H1 (cell line): ENCODE results near the gene SAXO1. TPM values are rescaled to one million over a fixed set of nuclear protein-coding genes. Genes with fewer than 3 reads are reported as not detected.

Source experiments
- CTCF ChIA-PET: fragments of 300-600 bp; sonication (Branson Sonifier 250); formaldehyde crosslinking; loops from one replicate; lab custom pipeline; 2021; ENCODE audit not compliant: partially characterized antibody; lab: Charles Lee
- POLR2A ChIA-PET: fragments of 300-600 bp; sonication (Branson Sonifier 250); formaldehyde crosslinking; loops from one replicate; lab custom pipeline; 2021; ENCODE audit warnings: inconsistent platforms; ENCODE audit not compliant: partially characterized antibody; lab: Charles Lee
- DNase-seq, 2 experiments: peaks; one replicate each; pipeline versions ENCODE4 v3.0.0 to v3.0.0-alpha.2; 2010 to 2022; ENCODE audit warnings: low spot score in 2 of 2, low read depth in 1 of 2, mixed read lengths in 1 of 2
- FAIRE-seq: peaks from 2 replicates; lab custom pipeline; 2011; peaks lifted over from hg19 to GRCh38; lab: Jason Lieb, UNC
- H2AFZ ChIP-seq: 2 replicates; pipeline ENCODE4 v1.8.1; 2012; ENCODE audit warnings: low read length, inconsistent platforms
- H2AK5ac ChIP-seq: 2 replicates; pipeline ENCODE4 v1.6.1; 2013; ENCODE audit warnings: low read depth, low read length
- H2BK120ac ChIP-seq: replicated peaks from 2 replicates; pipeline ENCODE3; 2013; ENCODE audit warnings: low read depth, low read length, inconsistent platforms
- H2BK12ac ChIP-seq: 2 replicates; pipeline ENCODE4 v1.6.1; 2013; ENCODE audit warnings: low read depth, low read length
- H2BK15ac ChIP-seq: 2 replicates; pipeline ENCODE4 v1.6.1; 2013; ENCODE audit warnings: low read length
- H2BK20ac ChIP-seq: 2 replicates; pipeline ENCODE4 v1.6.1; 2013; ENCODE audit warnings: low read length
- H2BK5ac ChIP-seq: 2 replicates; pipeline ENCODE4 v1.6.1; 2013; ENCODE audit warnings: low read depth, low read length
- H3K14ac ChIP-seq: 2 replicates; pipeline ENCODE4 v1.6.1; 2013; ENCODE audit warnings: inconsistent platforms; ENCODE audit not compliant: insufficient read length
- H3K18ac ChIP-seq: 2 replicates; pipeline ENCODE4 v1.6.1; 2013; ENCODE audit warnings: low read length; ENCODE audit errors: extremely low read depth
- H3K23ac ChIP-seq: 2 replicates; pipeline ENCODE4 v1.6.1; 2013; ENCODE audit warnings: inconsistent platforms; ENCODE audit not compliant: insufficient read length
- H3K23me2 ChIP-seq: 2 replicates; pipeline ENCODE4 v1.6.1; 2013; ENCODE audit warnings: low read depth, low read length
- H3K27ac ChIP-seq: 2 replicates; pipeline ENCODE4 v1.6.1; 2011; ENCODE audit warnings: low read depth, low read length, inconsistent platforms
- H3K27me3 ChIP-seq, 4 experiments: replicated peaks in 1 of 4; 1 replicate in 1 of 4; 2 replicates in 3 of 4; pipeline versions ENCODE4 v1.6.1 to v1.8.1; 2011 to 2013; ENCODE audit warnings: low read length in 3 of 4, mild to moderate bottlenecking in 3 of 4, inconsistent platforms in 2 of 4, mixed read lengths in 2 of 4, moderate library complexity in 1 of 4; ENCODE audit not compliant: control insufficient read depth in 3 of 4, insufficient read depth in 3 of 4; ENCODE audit errors: extremely low read depth in 1 of 4
- H3K36me3 ChIP-seq, 4 experiments: 2 replicates each; pipeline versions ENCODE4 v1.6.1 to v1.8.1; 2011 to 2013; ENCODE audit warnings: mild to moderate bottlenecking in 4 of 4, low read length in 3 of 4, moderate library complexity in 2 of 4, control low read depth in 1 of 4, inconsistent platforms in 1 of 4; ENCODE audit not compliant: insufficient read depth in 4 of 4, control insufficient read depth in 2 of 4
- H3K4ac ChIP-seq: replicated peaks from 2 replicates; pipeline ENCODE3; 2013; ENCODE audit warnings: low read length, low read depth, mixed read lengths, inconsistent platforms; ENCODE audit not compliant: insufficient read length
- H3K4me1 ChIP-seq, 4 experiments: replicated peaks in 1 of 4; 1 replicate in 1 of 4; 2 replicates in 3 of 4; pipeline versions ENCODE4 v1.6.1 to v1.8.1; 2011 to 2013; ENCODE audit warnings: low read length in 3 of 4, inconsistent platforms in 2 of 4, mixed read lengths in 1 of 4; ENCODE audit not compliant: insufficient read depth in 4 of 4, control insufficient read depth in 3 of 4
- H3K4me2 ChIP-seq, 2 experiments: 2 replicates each; pipeline versions ENCODE4 v1.6.1 to v1.8.1; 2011 to 2013; ENCODE audit warnings: low read depth in 2 of 2, low read length in 2 of 2, control low read depth in 1 of 2, inconsistent platforms in 1 of 2, mild to moderate bottlenecking in 1 of 2; ENCODE audit not compliant: insufficient read depth in 1 of 2
- H3K4me3 ChIP-seq, 4 experiments: fragments of 200-600, 300-600 bp in 1 of 4; sonication (generic), shearing (Covaris generic), sonication (Bioruptor Twin) in 1 of 4; 2 replicates each; pipeline versions ENCODE4 v1.5.1 to v1.8.1; 2011 to 2016; ENCODE audit warnings: low read length in 4 of 4, low read depth in 3 of 4, control low read depth in 2 of 4, inconsistent platforms in 2 of 4, mild to moderate bottlenecking in 2 of 4, mixed read lengths in 1 of 4, moderate library complexity in 1 of 4; ENCODE audit not compliant: insufficient read depth in 2 of 4; ENCODE audit errors: extremely low read depth in 1 of 4
- H3K56ac ChIP-seq: replicated peaks from 2 replicates; pipeline ENCODE3; 2013; ENCODE audit warnings: low read depth, mild to moderate bottlenecking, mixed read lengths, low read length, inconsistent platforms; ENCODE audit not compliant: insufficient read length
- H3K79me1 ChIP-seq: 2 replicates; pipeline ENCODE4 v1.6.1; 2013; ENCODE audit warnings: low read depth, low read length, control low read depth
- H3K79me2 ChIP-seq, 2 experiments: 2 replicates each; pipeline versions ENCODE4 v1.6.1 to v1.8.1; 2012 to 2013; ENCODE audit warnings: low read length in 2 of 2, mild to moderate bottlenecking in 2 of 2, inconsistent platforms in 1 of 2; ENCODE audit not compliant: insufficient read depth in 2 of 2, control insufficient read depth in 1 of 2
- H3K9ac ChIP-seq, 4 experiments: replicated peaks in 1 of 4; 1 replicate in 1 of 4; 2 replicates in 3 of 4; pipeline versions ENCODE4 v1.6.1 to v1.8.1; 2011 to 2013; ENCODE audit warnings: low read depth in 3 of 4, low read length in 3 of 4, control low read depth in 2 of 4, mild to moderate bottlenecking in 2 of 4, moderate library complexity in 2 of 4, inconsistent platforms in 1 of 4; ENCODE audit errors: extremely low read depth in 1 of 4
- H3K9me3 ChIP-seq, 2 experiments: 2 replicates each; pipeline versions ENCODE4 v1.6.1 to v1.8.1; 2012 to 2013; ENCODE audit warnings: mild to moderate bottlenecking in 2 of 2, moderate library complexity in 2 of 2, control low read depth in 1 of 2, inconsistent platforms in 1 of 2, low read depth in 1 of 2, low read length in 1 of 2, mixed read lengths in 1 of 2; ENCODE audit not compliant: insufficient read depth in 2 of 2
- H4K20me1 ChIP-seq, 2 experiments: replicated peaks in 1 of 2; 2 replicates each; pipeline versions ENCODE3 to v1.8.1; 2011 to 2013; ENCODE audit warnings: inconsistent platforms in 2 of 2, low read length in 2 of 2, mild to moderate bottlenecking in 1 of 2; ENCODE audit not compliant: insufficient read depth in 2 of 2, control insufficient read depth in 1 of 2
- H4K5ac ChIP-seq: 2 replicates; pipeline ENCODE4 v1.6.1; 2013; ENCODE audit warnings: low read length, low read depth, mixed read lengths, inconsistent platforms; ENCODE audit not compliant: insufficient read length
- H4K8ac ChIP-seq: 2 replicates; pipeline ENCODE4 v1.8.0; 2013; ENCODE audit warnings: mild to moderate bottlenecking, moderate library complexity, low read length, inconsistent platforms; ENCODE audit not compliant: insufficient read depth; ENCODE audit errors: extremely low read depth
- H4K91ac ChIP-seq: replicated peaks from 2 replicates; pipeline ENCODE3; 2013; ENCODE audit warnings: low read length, mixed read lengths, inconsistent platforms; ENCODE audit not compliant: insufficient read length
- HDAC2 ChIP-seq, 2 experiments: fragments of 300-600 bp in 1 of 2; sonication (generic) in 1 of 2; IDR thresholded peaks; 2 replicates each; pipeline ENCODE4 v1.6.1; 2011 to 2012; ENCODE audit warnings: low read depth in 2 of 2, low read length in 2 of 2, mild to moderate bottlenecking in 2 of 2, moderate library complexity in 2 of 2, borderline replicate concordance in 1 of 2, inconsistent platforms in 1 of 2
- HDAC6 ChIP-seq: IDR thresholded peaks from one replicate; pipeline ENCODE4 v1.7.1; 2012; ENCODE audit warnings: low read depth, mild to moderate bottlenecking, inconsistent platforms, low read length, moderate library complexity
- JUND ChIP-seq: IDR thresholded peaks from 2 replicates; pipeline ENCODE4 v1.6.1; 2011; ENCODE audit warnings: mild to moderate bottlenecking, improper control_type of control experiment, low read length
- KDM5A ChIP-seq: fragments of 200-600 bp; IDR thresholded peaks from 2 replicates; pipeline ENCODE4 v1.7.1; 2012; ENCODE audit warnings: mild to moderate bottlenecking, low read length, inconsistent platforms, mixed read lengths
- MAFK ChIP-seq: IDR thresholded peaks from 2 replicates; pipeline ENCODE4 v1.6.1; 2012; ENCODE audit warnings: low read depth, mild to moderate bottlenecking, improper control_type of control experiment, low read length
- PHF8 ChIP-seq: fragments of 200-600 bp; sonication (generic); conservative IDR thresholded peaks from 2 replicates; pipeline ENCODE4 v1.7.1; 2012; ENCODE audit warnings: low read depth, mild to moderate bottlenecking, inconsistent platforms, low read length, moderate library complexity
- RBBP5 ChIP-seq: IDR thresholded peaks from 2 replicates; pipeline ENCODE4 v1.7.1; 2012; ENCODE audit warnings: low read depth, mild to moderate bottlenecking, inconsistent platforms, low read length, moderate library complexity, borderline replicate concordance
- RNF2 ChIP-seq: fragments of 200-900, 300-1000 bp; sonication (generic); IDR thresholded peaks from 2 replicates; pipeline ENCODE4 v1.7.1; 2016; ENCODE audit warnings: borderline replicate concordance, low read depth, mild to moderate bottlenecking, antibody characterized with exemption, low read length; ENCODE audit not compliant: poor library complexity, severe bottlenecking; ENCODE audit errors: missing control alignments
- SAP30 ChIP-seq: fragments of 300-600 bp; sonication (generic); IDR thresholded peaks from 2 replicates; pipeline ENCODE4 v1.7.1; 2012; ENCODE audit warnings: low read length, moderate library complexity, mild to moderate bottlenecking, inconsistent platforms; ENCODE audit not compliant: insufficient read depth, insufficient replicate concordance
- SRF ChIP-seq: IDR thresholded peaks from 2 replicates; pipeline ENCODE4 v1.6.1; 2011; ENCODE audit warnings: mild to moderate bottlenecking, low read depth, low read length, moderate library complexity
- TEAD4 ChIP-seq: IDR thresholded peaks from 2 replicates; pipeline ENCODE4 v1.6.1; 2012; ENCODE audit warnings: low read depth, low read length, inconsistent platforms, mixed read lengths
- ZNF274 ChIP-seq: IDR thresholded peaks from 2 replicates; pipeline ENCODE4 v1.7.0; 2012; ENCODE audit warnings: low read length, borderline replicate concordance; ENCODE audit errors: extremely low read depth
- WGBS, 2 experiments: shearing (Covaris generic) in 1 of 2; methylation state at CpG; one replicate each; pipeline versions ENCODE4 v1.1.6 to v1.1.7; 2013 to 2015; ENCODE audit warnings: low lambda C conversion rate in 2 of 2, mixed read lengths in 2 of 2, inconsistent platforms in 1 of 2, low coverage in 1 of 2, missing lambda C conversion rate in 1 of 2; ENCODE audit not compliant: insufficient replicate concordance in 2 of 2, insufficient coverage in 1 of 2, insufficient read length in 1 of 2; ENCODE audit errors: extremely low coverage in 1 of 2, missing lambda C conversion rate in 1 of 2; 5-methylcytosine and 5-hydroxymethylcytosine counted together
- polyA plus RNA-seq, 7 experiments: library from polyadenylated mRNA; depleted of rRNA in 3 of 7; stranded (reverse) in 5 of 7; unstranded in 2 of 7; fragments of >200 nt in 5 of 7; fragments of 200-250 nt in 2 of 7; gene quantifications; 1 replicate in 5 of 7; 2 replicates in 1 of 7; 4 replicates in 1 of 7; pipeline versions ENCODE4 v1.2.1 to v1.2.3, GENCODE V29; 2011 to 2013; ENCODE audit warnings: missing spikeins in 2 of 7, mixed read lengths in 2 of 7
- total RNA-seq: library from RNA; stranded (reverse); fragmentation: NEBNext Ultra II Directional; extraction: Animal tissue kit (Norgen Biotek cat#: 25700); gene quantifications from 2 replicates; pipeline ENCODE4 v1.2.1, GENCODE V29; 2021

Gene SAXO1
- total and polyA plus RNA-seq, 2 of the 8 experiments (the other 6 are each of a cell fraction or from before 2014, with no cell fraction given) = 0.11 to 0.20 TPM

DNA sequence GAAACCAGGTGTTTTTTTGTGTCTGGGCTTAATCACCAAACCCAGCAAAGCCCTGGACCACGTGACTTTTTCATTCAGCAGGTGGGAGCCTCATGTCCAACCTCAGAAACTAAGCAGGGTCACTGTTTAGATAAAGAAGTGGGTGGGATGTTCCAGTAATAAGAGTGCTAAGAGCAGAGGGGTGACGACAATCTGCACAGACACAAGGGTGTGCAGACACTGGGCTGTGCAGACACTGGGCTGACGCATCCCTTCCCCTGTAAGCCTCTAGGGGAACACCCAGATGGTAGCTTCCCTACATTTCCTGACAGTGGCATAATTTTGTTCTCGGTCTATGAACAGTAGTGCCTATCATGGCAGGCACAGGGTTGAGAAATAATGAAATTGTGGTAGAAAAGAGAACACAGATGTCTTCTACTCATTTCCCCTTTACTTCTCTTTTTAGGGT is 85.1 kb downstream of the SAXO1 start:
- H3K4me2 ChIP-seq = no peak overlapping the region
- no peak overlapping the region for H3K27ac ChIP-seq
- H3K79me2 ChIP-seq = no peaks in the 10 kb centered on the region
- POLR2A ChIA-PET = interaction anchor here (0.6 kb wide), 1 partner anchor 9 kb away, joined by 3 read pairs; no protein-coding TSS in a partner anchor
- DNase-seq = no peak
- no peak overlapping the region for H3K18ac ChIP-seq
- H3K23me2 ChIP-seq = no peaks in the 10 kb centered on the region; the same call in 1 of the 2 replicates
- no peak overlapping the region for H2BK12ac ChIP-seq
- H2AFZ ChIP-seq = no peak overlapping the region
- no peak overlapping the region for H4K91ac ChIP-seq
- H3K4ac ChIP-seq = no peak overlapping the region
- H3K9me3 ChIP-seq = no peaks in the 10 kb centered on the region
- no peak overlapping the region for H3K14ac ChIP-seq
- no peaks in the 10 kb centered on the region for H3K79me1 ChIP-seq
- H3K27me3 ChIP-seq = no peaks in the 10 kb centered on the region
- no peak overlapping the region for H2BK5ac ChIP-seq
- no peak overlapping the region for H3K56ac ChIP-seq
- no peak overlapping the region for H4K5ac ChIP-seq
- CTCF ChIA-PET = no interaction called here
- no peak overlapping the region for H2AK5ac ChIP-seq
- H2BK120ac ChIP-seq = no peak overlapping the region
- H4K8ac ChIP-seq = no peak overlapping the region
- no peaks in the 10 kb centered on the region for H3K36me3 ChIP-seq
- WGBS, 2 experiments = 88% methylated on average over 4 of the region's 4 CpGs; no CpG with 5 or more reads in 1 of the 2 experiments
- H3K4me3 ChIP-seq = no peak overlapping the region
- no peak for FAIRE-seq
- no peak overlapping the region for H2BK20ac ChIP-seq
- no peaks in the 10 kb centered on the region for H3K4me1 ChIP-seq
- H3K23ac ChIP-seq = no peak overlapping the region
- H3K9ac ChIP-seq = no peak overlapping the region
- no peak overlapping the region for H2BK15ac ChIP-seq
- H4K20me1 ChIP-seq = no peaks in the 10 kb centered on the region
- no peak for TF ChIP-seq JUND
- no peak for TF ChIP-seq HDAC2 (IDR thresholded peaks at IDR 0.05; ENCODE audit: borderline replicate concordance in 1 of 2, low read depth in 2 of 2, low read length in 2 of 2)
- no peak for TF ChIP-seq MAFK
- no peak for TF ChIP-seq KDM5A
- no peak for TF ChIP-seq ZNF274
- no peak for TF ChIP-seq RBBP5
- no peak for TF ChIP-seq SRF
- TF ChIP-seq TEAD4 = no peak
- TF ChIP-seq HDAC6 = no peak
- TF ChIP-seq SAP30 = no peak
- no peak for TF ChIP-seq RNF2
- TF ChIP-seq PHF8 = no peak
